H1 (cell line): ENCODE measurements around the gene SH2D4B. TPM values are rescaled to one million over a fixed set of nuclear protein-coding genes. Genes with fewer than 3 reads are reported as not detected.

Experiments used
- HDAC2 ChIP-seq, 2 experiments: fragments of 300-600 bp in 1 of 2; sonication (generic) in 1 of 2; IDR thresholded peaks; 2 replicates each; pipeline ENCODE4 v1.6.1; 2011 to 2012; ENCODE audit warnings: low read depth in 2 of 2, low read length in 2 of 2, mild to moderate bottlenecking in 2 of 2, moderate library complexity in 2 of 2, borderline replicate concordance in 1 of 2, inconsistent platforms in 1 of 2
- KDM5A ChIP-seq: fragments of 200-600 bp; IDR thresholded peaks from 2 replicates; pipeline ENCODE4 v1.7.1; 2012; ENCODE audit warnings: mild to moderate bottlenecking, low read length, inconsistent platforms, mixed read lengths
- POLR2A ChIP-seq, 2 experiments: IDR thresholded peaks; 1 replicate in 1 of 2; 2 replicates in 1 of 2; pipeline ENCODE4 v1.6.1; 2011; ENCODE audit warnings: low read depth in 2 of 2, low read length in 2 of 2, mild to moderate bottlenecking in 2 of 2; ENCODE audit errors: control extremely low read depth in 1 of 2
- RXRA ChIP-seq: IDR thresholded peaks from 2 replicates; pipeline ENCODE4 v1.6.1; 2011; ENCODE audit warnings: low read depth, mild to moderate bottlenecking, low read length, moderate library complexity; ENCODE audit not compliant: insufficient read depth
- polyA plus RNA-seq, 7 experiments: library from polyadenylated mRNA; depleted of rRNA in 3 of 7; stranded (reverse) in 5 of 7; unstranded in 2 of 7; fragments of >200 nt in 5 of 7; fragments of 200-250 nt in 2 of 7; gene quantifications; 1 replicate in 5 of 7; 2 replicates in 1 of 7; 4 replicates in 1 of 7; pipeline versions ENCODE4 v1.2.1 to v1.2.3, GENCODE V29; 2011 to 2013; ENCODE audit warnings: missing spikeins in 2 of 7, mixed read lengths in 2 of 7
- total RNA-seq: library from RNA; stranded (reverse); fragmentation: NEBNext Ultra II Directional; extraction: Animal tissue kit (Norgen Biotek cat#: 25700); gene quantifications from 2 replicates; pipeline ENCODE4 v1.2.1, GENCODE V29; 2021
- TF ChIP-seq, protein P1 (sequence below): IDR thresholded peaks from 2 replicates; pipeline ENCODE4 v1.6.1; 2012; ENCODE audit warnings: inconsistent platforms

SH2D4B gene
- total and polyA plus RNA-seq, 2 of the 8 experiments (the other 6 are each of a cell fraction or from before 2014, with no cell fraction given) = 0.06 to 0.13 TPM

GRCh38 chr10:80544316-80544953, 6.7 kb downstream of the SH2D4B start (continued):
- TF ChIP-seq RXRA (no peak), POLR2A (IDR thresholded peaks at IDR 0.05; ENCODE audit: control extremely low read depth in 1 of 2, low read depth in 2 of 2, low read length in 2 of 2) (no peak), KDM5A (no peak), HDAC2 (IDR thresholded peaks at IDR 0.05; ENCODE audit: borderline replicate concordance in 1 of 2, low read depth in 2 of 2, low read length in 2 of 2) (no peak)
- TF ChIP-seq, protein P1, sequence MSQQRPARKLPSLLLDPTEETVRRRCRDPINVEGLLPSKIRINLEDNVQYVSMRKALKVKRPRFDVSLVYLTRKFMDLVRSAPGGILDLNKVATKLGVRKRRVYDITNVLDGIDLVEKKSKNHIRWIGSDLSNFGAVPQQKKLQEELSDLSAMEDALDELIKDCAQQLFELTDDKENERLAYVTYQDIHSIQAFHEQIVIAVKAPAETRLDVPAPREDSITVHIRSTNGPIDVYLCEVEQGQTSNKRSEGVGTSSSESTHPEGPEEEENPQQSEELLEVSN = no peak
